RWPE2 (cell line): Measurements from ENCODE around the gene NWD2.

Experiments
- ATAC-seq: fragments of 200-7000 bp; cut with Tn5 transposase; 3 replicates; pipeline ENCODE4 v1.9.1; 2021; ENCODE audit warnings: low read depth
- DNase-seq: peaks from one replicate; pipeline ENCODE4 v3.0.0-alpha.2; 2020; ENCODE audit warnings: low spot score
- H3K27ac ChIP-seq: fragments of 450-650 bp; 2 replicates; pipeline ENCODE4 v1.5.1; 2017; ENCODE audit warnings: mild to moderate bottlenecking; ENCODE audit not compliant: poor library complexity, severe bottlenecking
- H3K27me3 ChIP-seq: fragments of 250-450 bp; sonication (Bioruptor Pico); 2 replicates; pipeline ENCODE4 v1.5.1; 2021; ENCODE audit warnings: mild to moderate bottlenecking, moderate library complexity; ENCODE audit not compliant: insufficient read depth, poor library complexity, severe bottlenecking
- H3K36me3 ChIP-seq: fragments of 250-450 bp; sonication (Bioruptor Pico); 2 replicates; pipeline ENCODE4 v1.5.1; 2020; ENCODE audit warnings: low read depth, mild to moderate bottlenecking, moderate library complexity
- H3K4me1 ChIP-seq: fragments of 250-450 bp; sonication (Bioruptor Pico); 2 replicates; pipeline ENCODE4 v1.5.1; 2021; ENCODE audit warnings: mild to moderate bottlenecking, moderate library complexity; ENCODE audit not compliant: insufficient read depth, poor library complexity, severe bottlenecking
- H3K4me3 ChIP-seq: fragments of 250-450 bp; sonication (Bioruptor Pico); 2 replicates; pipeline ENCODE4 v1.5.1; 2021; ENCODE audit warnings: mild to moderate bottlenecking, moderate library complexity; ENCODE audit not compliant: severe bottlenecking
- H3K9me3 ChIP-seq: fragments of 250-450 bp; sonication (Bioruptor Pico); 2 replicates; pipeline ENCODE4 v1.5.1; 2021; ENCODE audit warnings: mild to moderate bottlenecking, moderate library complexity; ENCODE audit not compliant: severe bottlenecking
- TF ChIP-seq, protein P1 (sequence below): fragments of 450-650 bp; IDR thresholded peaks from one replicate; pipeline ENCODE4 v1.5.1; 2017; ENCODE audit warnings: mild to moderate bottlenecking, moderate library complexity; ENCODE audit not compliant: poor library complexity, severe bottlenecking

Gene NWD2

DNA sequence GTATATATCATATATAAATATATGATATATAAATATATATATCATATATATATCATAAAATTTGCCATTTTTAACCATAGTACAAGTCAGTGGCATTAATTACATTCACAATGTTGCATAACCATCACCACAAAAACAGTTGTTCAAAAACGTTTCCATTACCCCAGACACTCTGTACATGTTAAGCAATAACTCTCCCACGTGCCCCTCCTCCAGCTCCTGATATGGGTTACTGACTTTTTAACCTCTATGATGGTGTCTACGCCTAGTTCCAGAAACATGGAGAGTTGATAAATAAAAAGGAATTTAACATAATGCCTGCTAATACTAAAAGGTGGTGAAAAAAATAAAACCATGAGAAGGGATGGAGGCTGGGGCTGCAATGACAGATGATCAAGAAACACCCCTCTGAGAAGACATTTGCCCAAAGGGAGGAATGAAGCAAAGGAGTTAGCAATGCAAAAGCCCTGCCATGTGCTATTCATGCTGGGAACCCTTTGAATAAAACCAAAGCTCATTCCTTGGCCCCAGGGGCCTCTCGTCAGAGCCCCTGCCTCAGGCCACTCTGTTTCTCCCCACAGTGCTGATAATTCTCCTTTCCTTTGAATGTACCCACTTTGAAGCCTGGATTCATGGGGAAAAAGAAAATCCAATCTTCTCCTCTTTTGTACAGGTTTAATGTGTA, 144.3 kb downstream of the NWD2 start:
- no peaks in the 10 kb centered on the region for H3K36me3 ChIP-seq
- ATAC-seq (no peak), DNase-seq (no peak)
- no peaks in the 10 kb centered on the region for H3K27me3 ChIP-seq
- no peaks in the 10 kb centered on the region for H3K4me1 ChIP-seq
- TF ChIP-seq, protein P1, sequence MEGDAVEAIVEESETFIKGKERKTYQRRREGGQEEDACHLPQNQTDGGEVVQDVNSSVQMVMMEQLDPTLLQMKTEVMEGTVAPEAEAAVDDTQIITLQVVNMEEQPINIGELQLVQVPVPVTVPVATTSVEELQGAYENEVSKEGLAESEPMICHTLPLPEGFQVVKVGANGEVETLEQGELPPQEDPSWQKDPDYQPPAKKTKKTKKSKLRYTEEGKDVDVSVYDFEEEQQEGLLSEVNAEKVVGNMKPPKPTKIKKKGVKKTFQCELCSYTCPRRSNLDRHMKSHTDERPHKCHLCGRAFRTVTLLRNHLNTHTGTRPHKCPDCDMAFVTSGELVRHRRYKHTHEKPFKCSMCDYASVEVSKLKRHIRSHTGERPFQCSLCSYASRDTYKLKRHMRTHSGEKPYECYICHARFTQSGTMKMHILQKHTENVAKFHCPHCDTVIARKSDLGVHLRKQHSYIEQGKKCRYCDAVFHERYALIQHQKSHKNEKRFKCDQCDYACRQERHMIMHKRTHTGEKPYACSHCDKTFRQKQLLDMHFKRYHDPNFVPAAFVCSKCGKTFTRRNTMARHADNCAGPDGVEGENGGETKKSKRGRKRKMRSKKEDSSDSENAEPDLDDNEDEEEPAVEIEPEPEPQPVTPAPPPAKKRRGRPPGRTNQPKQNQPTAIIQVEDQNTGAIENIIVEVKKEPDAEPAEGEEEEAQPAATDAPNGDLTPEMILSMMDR, result no peak
- no peak overlapping the region for H3K4me3 ChIP-seq
- H3K27ac ChIP-seq, result no peak overlapping the region
- no peaks in the 10 kb centered on the region for H3K9me3 ChIP-seq

- no peaks in the 10 kb centered on the region for H3K9me3 ChIP-seq
- H3K27ac ChIP-seq, result no peak overlapping the region
- no peak for DNase-seq
- H3K36me3 ChIP-seq, result no peaks in the 10 kb centered on the region
- H3K27me3 ChIP-seq, result no peaks in the 10 kb centered on the region
- TF ChIP-seq, protein P1, result no peak
- H3K4me1 ChIP-seq, result no peaks in the 10 kb centered on the region
- no peak for ATAC-seq
- no peak overlapping the region for H3K4me3 ChIP-seq
These were observed 144.8 kb downstream of the NWD2 start for GRCh38 chr4:37389366-37389765.

- H3K4me3 ChIP-seq, result no peak overlapping the region
- ATAC-seq (peak; percentile 56; the same call in 2 of the 3 replicates), DNase-seq (no peak)
- no peaks in the 10 kb centered on the region for H3K27me3 ChIP-seq
- TF ChIP-seq, protein P1, result peak; percentile 91
- no peaks in the 10 kb centered on the region for H3K9me3 ChIP-seq
- H3K27ac ChIP-seq, result no peak overlapping the region
- H3K4me1 ChIP-seq, result no peaks in the 10 kb centered on the region
- H3K36me3 ChIP-seq, result no peaks in the 10 kb centered on the region
These were observed 145.5 kb downstream of the NWD2 start for GRCh38 chr4:37389967-37390580.

DNA sequence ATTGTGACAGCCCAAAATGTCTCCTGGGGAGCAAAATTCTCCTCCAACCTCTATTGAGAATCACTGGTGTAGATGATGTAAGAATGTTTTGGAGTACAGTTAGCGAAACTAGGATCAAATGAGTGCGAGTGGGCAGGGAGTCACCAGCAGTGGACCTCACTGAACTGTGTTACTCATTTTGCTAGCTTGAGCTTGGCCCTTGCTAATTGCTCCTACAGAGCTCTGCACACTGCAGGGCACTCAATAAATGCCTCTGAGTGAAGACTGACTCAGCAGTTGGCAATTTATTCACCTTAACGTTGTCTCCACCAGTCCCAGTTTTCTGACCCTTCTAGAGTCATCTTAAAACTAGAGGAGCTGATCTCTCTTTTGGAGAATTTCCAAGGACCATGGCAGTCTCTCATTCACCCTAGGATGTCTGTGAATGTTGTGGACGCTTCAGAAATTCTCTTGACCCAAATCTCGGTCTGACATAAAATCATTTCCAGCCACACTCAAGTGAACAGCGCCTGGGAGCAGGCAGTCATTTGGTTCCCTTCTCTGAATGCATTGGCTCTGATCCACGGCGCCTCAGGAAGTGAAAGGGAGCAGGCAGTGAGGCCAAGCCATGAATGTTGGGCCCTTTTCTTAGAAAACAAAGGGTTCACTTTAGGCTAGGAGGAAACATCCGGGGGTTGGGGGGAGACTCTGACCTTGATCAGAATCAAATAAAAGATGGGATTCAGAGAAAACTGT, 148.1 kb downstream of the NWD2 start:
- H3K36me3 ChIP-seq, result no peaks in the 10 kb centered on the region
- H3K27ac ChIP-seq, result no peak overlapping the region
- DNase-seq (no peak), ATAC-seq (peak; percentile 51; the same call in 2 of the 3 replicates)
- no peaks in the 10 kb centered on the region for H3K27me3 ChIP-seq
- TF ChIP-seq, protein P1, result no peak
- H3K9me3 ChIP-seq, result no peaks in the 10 kb centered on the region
- no peaks in the 10 kb centered on the region for H3K4me1 ChIP-seq
- H3K4me3 ChIP-seq, result no peak overlapping the region
